Neuronal stem cell (in vitro differentiated cells): Measurements from ENCODE around the gene ANO1.
A peak's percentile ranks its signal among the peaks of the same experiment; 100 is the strongest.

Experiments used
- DNase-seq: peaks from one replicate; pipeline ENCODE4 v3.0.0-alpha.2; 2013; ENCODE audit warnings: low spot score
- H2AFZ ChIP-seq: one replicate; pipeline ENCODE4 v1.6.1; 2013; ENCODE audit warnings: mild to moderate bottlenecking, low read length, inconsistent platforms
- H2AK5ac ChIP-seq: 2 replicates; pipeline ENCODE4 v1.6.1; 2013; ENCODE audit warnings: low read depth, mild to moderate bottlenecking, inconsistent platforms, low read length, moderate library complexity, mixed read lengths
- H2BK120ac ChIP-seq: 2 replicates; pipeline ENCODE4 v1.6.1; 2013; ENCODE audit warnings: low read depth, mild to moderate bottlenecking, inconsistent platforms, low read length, moderate library complexity, mixed read lengths
- H2BK12ac ChIP-seq: one replicate; pipeline ENCODE4 v1.6.1; 2013; ENCODE audit warnings: low read length, inconsistent platforms
- H2BK15ac ChIP-seq: 2 replicates; pipeline ENCODE4 v1.6.1; 2013; ENCODE audit warnings: mild to moderate bottlenecking, low read length, inconsistent platforms, mixed read lengths
- H2BK5ac ChIP-seq: one replicate; pipeline ENCODE4 v1.6.1; 2013; ENCODE audit warnings: inconsistent platforms, mild to moderate bottlenecking, low read length, moderate library complexity
- H3K14ac ChIP-seq: one replicate; pipeline ENCODE4 v1.6.1; 2013; ENCODE audit warnings: low read length, inconsistent platforms
- H3K18ac ChIP-seq: 2 replicates; pipeline ENCODE4 v1.6.1; 2013; ENCODE audit warnings: low read length, inconsistent platforms
- H3K23ac ChIP-seq: 2 replicates; pipeline ENCODE4 v1.6.1; 2013; ENCODE audit warnings: low read depth, mild to moderate bottlenecking, mixed read lengths, low read length, inconsistent platforms; ENCODE audit not compliant: poor library complexity
- H3K27ac ChIP-seq: replicated peaks from 3 replicates; pipeline ENCODE4 v1.5.1; 2013; ENCODE audit warnings: low read length, inconsistent platforms
- H3K27me3 ChIP-seq, 3 experiments: 2 replicates each; pipeline ENCODE4 v1.6.1; 2013; ENCODE audit warnings: low read length in 3 of 3, mild to moderate bottlenecking in 2 of 3, inconsistent platforms in 1 of 3, low read depth in 1 of 3, mixed read lengths in 1 of 3, moderate library complexity in 1 of 3; ENCODE audit not compliant: control insufficient read depth in 3 of 3, insufficient read depth in 3 of 3
- H3K36me3 ChIP-seq, 2 donors: replicated peaks in 1 of 2; 2 replicates each; pipeline ENCODE4 v1.6.1; 2013; ENCODE audit warnings: low read length in 2 of 2; ENCODE audit not compliant: control insufficient read depth in 2 of 2, insufficient read depth in 2 of 2
- H3K4ac ChIP-seq: 2 replicates; pipeline ENCODE4 v1.6.1; 2013; ENCODE audit warnings: inconsistent platforms, mild to moderate bottlenecking, low read length, moderate library complexity
- H3K4me1 ChIP-seq, 2 donors: 1 replicate in 1 of 2; 2 replicates in 1 of 2; pipeline ENCODE4 v1.6.1; 2013; ENCODE audit warnings: low read length in 2 of 2, low read depth in 1 of 2; ENCODE audit not compliant: control insufficient read depth in 2 of 2, insufficient read depth in 1 of 2
- H3K4me2 ChIP-seq: one replicate; pipeline ENCODE4 v1.6.1; 2013; ENCODE audit warnings: mild to moderate bottlenecking, low read length, inconsistent platforms; ENCODE audit not compliant: insufficient read depth, poor library complexity, severe bottlenecking
- H3K4me3 ChIP-seq, 2 donors: 2 replicates each; pipeline ENCODE4 v1.5.1; 2013; ENCODE audit warnings: low read length in 2 of 2, mild to moderate bottlenecking in 2 of 2, inconsistent platforms in 1 of 2, moderate library complexity in 1 of 2
- H3K79me1 ChIP-seq: one replicate; pipeline ENCODE4 v1.6.1; 2013; ENCODE audit warnings: low read depth, mild to moderate bottlenecking, inconsistent platforms, low read length, moderate library complexity
- H3K9ac ChIP-seq: one replicate; pipeline ENCODE4 v1.6.1; 2013; ENCODE audit warnings: mild to moderate bottlenecking, low read depth, low read length, inconsistent platforms; ENCODE audit not compliant: poor library complexity
- H3K9me3 ChIP-seq, 2 donors: replicated peaks in 1 of 2; 2 replicates each; pipeline versions ENCODE3 to v1.6.1; 2013; ENCODE audit warnings: low read length in 2 of 2, mild to moderate bottlenecking in 2 of 2, inconsistent platforms in 1 of 2, low read depth in 1 of 2, mixed read lengths in 1 of 2, moderate library complexity in 1 of 2; ENCODE audit not compliant: control insufficient read depth in 2 of 2, insufficient read depth in 1 of 2
- H4K8ac ChIP-seq: one replicate; pipeline ENCODE4 v1.6.1; 2013; ENCODE audit warnings: low read depth, mild to moderate bottlenecking, inconsistent platforms, low read length, moderate library complexity
- H4K91ac ChIP-seq: one replicate; pipeline ENCODE4 v1.6.1; 2013; ENCODE audit warnings: low read length, low read depth, mild to moderate bottlenecking, inconsistent platforms; ENCODE audit not compliant: poor library complexity
- whole genome bisulfite sequencing, 2 donors: extraction: QIAGEN DNeasy Blood & Tissue Kit; methylation state at CpG; one replicate each; pipeline ENCODE4 v1.1.7; 2013; ENCODE audit warnings: missing lambda C conversion rate in 2 of 2, mixed read lengths in 1 of 2; ENCODE audit not compliant: insufficient read length in 2 of 2, insufficient replicate concordance in 1 of 2; ENCODE audit errors: extremely low coverage in 2 of 2; 5-methylcytosine and 5-hydroxymethylcytosine counted together

Gene ANO1

GRCh38 chr11:70064008-70064725 is 13.9 kb upstream of the ANO1 start:
- no peak for DNase-seq
- H3K23ac ChIP-seq, result no peak overlapping the region
- no peak overlapping the region for H3K18ac ChIP-seq
- WGBS, 2 donors, result no CpG with 5 or more reads among the region's 10 CpGs
- H2AK5ac ChIP-seq, result no peak overlapping the region
- H3K4me2 ChIP-seq, result no peak overlapping the region
- no peak overlapping the region for H2BK15ac ChIP-seq
- no peak overlapping the region for H3K14ac ChIP-seq
- no peak overlapping the region for H2AFZ ChIP-seq
- peaks cover 0 to 24% (median 0%) of the 10 kb centered on the region in 3 experiments for H3K27me3 ChIP-seq
- no peaks in the 10 kb centered on the region for H3K9me3 ChIP-seq
- H2BK5ac ChIP-seq, result no peak overlapping the region
- peaks cover 2 to 13% of the 10 kb centered on the region in 2 donors for H3K4me1 ChIP-seq
- no peaks in the 10 kb centered on the region for H3K79me1 ChIP-seq
- no peak overlapping the region for H3K4me3 ChIP-seq
- no peak overlapping the region for H3K4ac ChIP-seq
- H3K9ac ChIP-seq, result no peak overlapping the region
- no peak overlapping the region for H4K91ac ChIP-seq
- no peak overlapping the region for H3K27ac ChIP-seq
- H3K36me3 ChIP-seq, result no peaks in the 10 kb centered on the region
- H2BK120ac ChIP-seq, result no peak overlapping the region
- no peak overlapping the region for H4K8ac ChIP-seq
- no peak overlapping the region for H2BK12ac ChIP-seq

GRCh38 chr11:70064726-70065317 is 13.3 kb upstream of the ANO1 start:
- H3K36me3 ChIP-seq, result no peaks in the 10 kb centered on the region
- H3K9me3 ChIP-seq, result no peaks in the 10 kb centered on the region
- WGBS, 2 donors, result no CpG with 5 or more reads among the region's 8 CpGs
- no peaks in the 10 kb centered on the region for H3K79me1 ChIP-seq
- no peak overlapping the region for H3K4ac ChIP-seq
- H4K8ac ChIP-seq, result no peak overlapping the region
- H2AFZ ChIP-seq, result no peak overlapping the region
- peaks cover 0 to 30% (median 0%) of the 10 kb centered on the region in 3 experiments for H3K27me3 ChIP-seq
- H2BK120ac ChIP-seq, result no peak overlapping the region
- H4K91ac ChIP-seq, result no peak overlapping the region
- no peak overlapping the region for H3K9ac ChIP-seq
- no peak overlapping the region for H2BK15ac ChIP-seq
- H3K18ac ChIP-seq, result no peak overlapping the region
- no peak overlapping the region for H3K4me2 ChIP-seq
- no peak overlapping the region for H3K27ac ChIP-seq
- no peak overlapping the region for H2BK12ac ChIP-seq
- no peak overlapping the region for H3K4me3 ChIP-seq
- no peak overlapping the region for H3K14ac ChIP-seq
- DNase-seq, result no peak
- peak overlapping the region; percentile 89 for H2AK5ac ChIP-seq
- peaks cover 2 to 13% of the 10 kb centered on the region in 2 donors for H3K4me1 ChIP-seq
- no peak overlapping the region for H3K23ac ChIP-seq
- no peak overlapping the region for H2BK5ac ChIP-seq

GRCh38 chr11:70065318-70066135 is 12.6 kb upstream of the ANO1 start:
- no CpG with 5 or more reads among the region's 25 CpGs for WGBS, 2 donors
- peak overlapping the region in 1 of 2 donors; percentile 9 for H3K4me3 ChIP-seq
- peak overlapping the region; percentile 48 for H3K23ac ChIP-seq
- H2BK12ac ChIP-seq, result peak overlapping the region; percentile 52
- no peak overlapping the region for H2AFZ ChIP-seq
- no peak overlapping the region for H4K8ac ChIP-seq
- no peak overlapping the region for H3K4ac ChIP-seq
- no peak overlapping the region for H4K91ac ChIP-seq
- peak overlapping the region; percentile 34 for H3K18ac ChIP-seq
- no peak overlapping the region for H3K4me2 ChIP-seq
- H2BK15ac ChIP-seq, result peak overlapping the region; percentile 11
- H3K27me3 ChIP-seq, result peaks cover 0 to 37% (median 0%) of the 10 kb centered on the region in 3 experiments
- no peaks in the 10 kb centered on the region for H3K79me1 ChIP-seq
- H2BK120ac ChIP-seq, result no peak overlapping the region
- H3K4me1 ChIP-seq, result peaks cover 2 to 13% of the 10 kb centered on the region in 2 donors
- no peak for DNase-seq
- no peak overlapping the region for H2BK5ac ChIP-seq
- no peaks in the 10 kb centered on the region for H3K36me3 ChIP-seq
- H3K14ac ChIP-seq, result no peak overlapping the region
- H3K27ac ChIP-seq, result no peak overlapping the region
- peak overlapping the region; percentile 68 for H3K9ac ChIP-seq
- H3K9me3 ChIP-seq, result no peaks in the 10 kb centered on the region
- H2AK5ac ChIP-seq, result peak overlapping the region; percentile 89

GRCh38 chr11:70066136-70066520 is 12.0 kb upstream of the ANO1 start:
- no peak overlapping the region for H2AFZ ChIP-seq
- WGBS, 2 donors, result no CpG with 5 or more reads among the region's 2 CpGs

More at GRCh38 chr11:70066136-70066520, 12.0 kb upstream of the ANO1 start:
- Histone ChIP-seq H3K4me3 (no peak overlapping the region), H2BK5ac (no peak overlapping the region), H3K4me2 (no peak overlapping the region), H3K18ac (no peak overlapping the region), H4K91ac (no peak overlapping the region), H2BK120ac (no peak overlapping the region), H3K27ac (no peak overlapping the region), H3K23ac (no peak overlapping the region), H3K79me1 (no peaks in the 10 kb centered on the region), H3K27me3 (peaks cover 0 to 43% (median 0%) of the 10 kb centered on the region in 3 experiments), H3K9ac (no peak overlapping the region), H2AK5ac (peak overlapping the region; percentile 89), H3K14ac (no peak overlapping the region), H3K36me3 (no peaks in the 10 kb centered on the region), H2BK15ac (peak overlapping the region; percentile 11), H3K4ac (no peak overlapping the region), H3K9me3 (no peaks in the 10 kb centered on the region), H4K8ac (no peak overlapping the region), H2BK12ac (no peak overlapping the region), H3K4me1 (peaks cover 2 to 13% of the 10 kb centered on the region in 2 donors)
- DNase-seq, result no peak
